ENCODE measurements around the gene CFAP77.

The CFAP77 gene

GRCh38 chr9:132589148-132590036 is 179.4 kb downstream of the CFAP77 start:
- TF ChIP-seq CTCF (conservative IDR thresholded peaks at IDR 0.05; ENCODE audit: low read length), result no peak
- no peak for DNase-seq (ENCODE audit: low read depth)
- H3K4me3 ChIP-seq (ENCODE audit: low read length), result no peak overlapping the region

GRCh38 chr9:132590037-132590317 is 180.0 kb downstream of the CFAP77 start:
- H3K4me3 ChIP-seq (ENCODE audit: low read length), result no peak overlapping the region
- DNase-seq (ENCODE audit: low read depth), result no peak
- TF ChIP-seq CTCF (conservative IDR thresholded peaks at IDR 0.05; ENCODE audit: low read length), result no peak

- no peak for DNase-seq (ENCODE audit: low read depth)
- no peak for TF ChIP-seq CTCF (conservative IDR thresholded peaks at IDR 0.05; ENCODE audit: low read length)
- no peak overlapping the region for H3K4me3 ChIP-seq (ENCODE audit: low read length)
Observed at GRCh38 chr9:132590318-132591182, 180.5 kb downstream of the CFAP77 start.

- H3K4me3 ChIP-seq (ENCODE audit: low read length), result no peak overlapping the region
- no peak for DNase-seq (ENCODE audit: low read depth)
- no peak for TF ChIP-seq CTCF (conservative IDR thresholded peaks at IDR 0.05; ENCODE audit: low read length)
Observed at GRCh38 chr9:132591244-132591643, 181.2 kb downstream of the CFAP77 start.

GRCh38 chr9:132591751-132592314 is 181.8 kb downstream of the CFAP77 start:
- no peak overlapping the region for H3K4me3 ChIP-seq (ENCODE audit: low read length)
- TF ChIP-seq CTCF (conservative IDR thresholded peaks at IDR 0.05; ENCODE audit: low read length), result no peak
- DNase-seq (ENCODE audit: low read depth), result no peak

DNA sequence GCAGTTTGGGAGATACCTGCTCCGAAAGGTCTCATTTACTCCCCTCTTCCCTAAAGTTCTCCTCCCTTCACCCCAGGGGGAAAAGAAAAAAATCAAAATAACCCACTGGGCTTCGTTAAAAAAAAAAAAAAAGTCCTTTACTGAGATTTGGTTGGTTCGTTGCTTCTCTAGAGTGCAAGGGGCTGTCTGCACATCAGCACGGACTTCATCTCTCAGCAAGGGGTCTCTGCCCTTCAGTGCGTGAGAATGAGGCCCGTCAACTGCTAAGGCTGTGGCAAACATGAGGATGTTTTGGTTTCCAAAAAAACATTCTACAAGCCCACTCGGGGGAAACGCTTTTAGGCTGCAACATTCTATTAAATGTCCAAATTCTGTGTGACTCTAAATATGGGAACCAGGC is 182.4 kb downstream of the CFAP77 start:
- no peak overlapping the region for H3K4me3 ChIP-seq (ENCODE audit: low read length)
- TF ChIP-seq CTCF (conservative IDR thresholded peaks at IDR 0.05; ENCODE audit: low read length), result no peak
- DNase-seq (ENCODE audit: low read depth), result no peak
